Testis (tissue), 3 donors: ENCODE measurements around the gene DHCR7. TPM values are rescaled to one million over a fixed set of nuclear protein-coding genes. Genes with fewer than 3 reads are reported as not detected.
A peak's percentile ranks its signal among the peaks of the same experiment; 100 is the strongest.

ENCODE experiments used
- DNase-seq: peaks from one replicate; pipeline ENCODE4 v3.0.0-alpha.2; 2019
- H3K27ac ChIP-seq, 2 donors: fragments of 200-600 bp; sonication (generic); one replicate each; pipeline ENCODE4 v1.5.1; 2019
- H3K27me3 ChIP-seq: fragments of 200-600 bp; sonication (generic); one replicate; pipeline ENCODE4 v1.5.1; 2019
- H3K36me3 ChIP-seq: fragments of 200-600 bp; sonication (generic); one replicate; pipeline ENCODE4 v1.5.1; 2017; ENCODE audit warnings: low read depth; ENCODE audit errors: missing control alignments
- H3K4me1 ChIP-seq: fragments of 200-600 bp; sonication (generic); one replicate; pipeline ENCODE4 v1.5.1; 2019
- H3K4me3 ChIP-seq, 2 donors: fragments of 200-600 bp; sonication (generic); one replicate each; pipeline ENCODE4 v1.5.1; 2017 to 2019
- H3K9me3 ChIP-seq: fragments of 200-600 bp; sonication (generic); one replicate; pipeline ENCODE4 v1.5.1; 2017
- CTCF ChIP-seq, 3 experiments: fragments of 450-650 bp in 2 of 3; fragments of 200-600 bp in 1 of 3; sonication (generic) in 1 of 3; IDR thresholded peaks; one replicate each; pipeline ENCODE4 v1.5.1; 2016 to 2019; ENCODE audit warnings: antibody characterized with exemption in 3 of 3, mild to moderate bottlenecking in 2 of 3, moderate library complexity in 1 of 3
- POLR2A ChIP-seq: fragments of 450-650 bp; IDR thresholded peaks from one replicate; pipeline ENCODE4 v1.6.1; 2017; ENCODE audit warnings: antibody characterized with exemption, mild to moderate bottlenecking, moderate library complexity
- WGBS, 2 donors: methylation state at CpG; one replicate each; pipeline ENCODE4 v1.1.5; 2018; 5-methylcytosine and 5-hydroxymethylcytosine counted together
- intact Hi-C: fragments of 100-400 bp; cut with DNase I; formaldehyde crosslinking; loops from one replicate; pipeline ENCODE4 v1.15.1; 2023; ENCODE audit warnings: low total_unique reads
- polyA plus RNA-seq: library from polyadenylated mRNA; stranded (reverse); fragments of 350-450 nt; fragmentation: Illumina TruSeq; extraction: RNeasy Lipid Tissue Mini Kit (QIAGEN cat#74804); gene quantifications from one replicate; pipeline ENCODE4 v1.2.3, GENCODE V29; 2014; ENCODE audit warnings: low read depth, low replicate concordance; ENCODE audit not compliant: insufficient read depth
- total RNA-seq, 2 donors: library from RNA; depleted of rRNA; stranded (reverse); fragments of >200 nt; gene quantifications; one replicate each; pipeline ENCODE4 v1.2.3, GENCODE V29; 2016

DHCR7 gene
- total and polyA plus RNA-seq, 3 donors from 2014 or later = 54.2 to 101 (median 65.3) TPM

GRCh38 chr11:71435278-71435951, 12.8 kb downstream of the DHCR7 start:
- H3K27ac ChIP-seq = no peak overlapping the region
- WGBS, 2 donors = 84 to 91% methylated on average over 13 to 29 of the region's 39 CpGs
- no peak for DNase-seq
- H3K4me3 ChIP-seq = no peak overlapping the region
- H3K9me3 ChIP-seq = no peaks in the 10 kb centered on the region
- TF ChIP-seq POLR2A = no peak
- no peak for TF ChIP-seq CTCF (IDR thresholded peaks at IDR 0.05)
- no peaks in the 10 kb centered on the region for H3K36me3 ChIP-seq
- intact Hi-C loops = no loop called here
- H3K27me3 ChIP-seq = no peaks in the 10 kb centered on the region
- peaks cover 51% of the 10 kb centered on the region for H3K4me1 ChIP-seq

- Histone ChIP-seq H3K36me3 (no peaks in the 10 kb centered on the region), H3K9me3 (no peaks in the 10 kb centered on the region), H3K27ac (peak overlapping the region; percentile 60 to 77), H3K4me1 (peaks cover 58% of the 10 kb centered on the region), H3K4me3 (no peak overlapping the region), H3K27me3 (no peaks in the 10 kb centered on the region)
- intact Hi-C loops = no loop called here
- DNase-seq = no peak
- TF ChIP-seq CTCF (IDR thresholded peaks at IDR 0.05) = no peak
- no peak for TF ChIP-seq POLR2A
- 70 to 78% methylated on average over 18 of the region's 18 CpGs for WGBS, 2 donors
Observed at GRCh38 chr11:71434576-71435130, 13.5 kb downstream of the DHCR7 start.

GRCh38 chr11:71433648-71434450, 14.3 kb downstream of the DHCR7 start:
- Histone ChIP-seq H3K27ac (peak overlapping the region; percentile 60 to 77), H3K36me3 (no peaks in the 10 kb centered on the region), H3K9me3 (no peaks in the 10 kb centered on the region), H3K4me1 (peaks cover 64% of the 10 kb centered on the region), H3K4me3 (no peak overlapping the region), H3K27me3 (no peaks in the 10 kb centered on the region)
- WGBS, 2 donors = 82 to 87% methylated on average over 11 to 19 of the region's 19 CpGs
- peak; percentile 69 for DNase-seq
- TF ChIP-seq POLR2A (no peak), CTCF (IDR thresholded peaks at IDR 0.05) (no peak)
- intact Hi-C loops = no loop called here

GRCh38 chr11:71432761-71433647, 15.2 kb downstream of the DHCR7 start:
- Histone ChIP-seq H3K9me3 (no peaks in the 10 kb centered on the region), H3K27me3 (no peaks in the 10 kb centered on the region), H3K36me3 (no peaks in the 10 kb centered on the region), H3K4me1 (peaks cover 68% of the 10 kb centered on the region), H3K27ac (peak overlapping the region; percentile 60 to 77), H3K4me3 (no peak overlapping the region)
- 47 to 83% methylated on average over 5 to 7 of the region's 7 CpGs for WGBS, 2 donors
- intact Hi-C loops = no loop called here
- TF ChIP-seq CTCF (IDR thresholded peaks at IDR 0.05) (no peak), POLR2A (no peak)
- DNase-seq = no peak
